ENCODE results near the gene TMEM150A.

DNA sequence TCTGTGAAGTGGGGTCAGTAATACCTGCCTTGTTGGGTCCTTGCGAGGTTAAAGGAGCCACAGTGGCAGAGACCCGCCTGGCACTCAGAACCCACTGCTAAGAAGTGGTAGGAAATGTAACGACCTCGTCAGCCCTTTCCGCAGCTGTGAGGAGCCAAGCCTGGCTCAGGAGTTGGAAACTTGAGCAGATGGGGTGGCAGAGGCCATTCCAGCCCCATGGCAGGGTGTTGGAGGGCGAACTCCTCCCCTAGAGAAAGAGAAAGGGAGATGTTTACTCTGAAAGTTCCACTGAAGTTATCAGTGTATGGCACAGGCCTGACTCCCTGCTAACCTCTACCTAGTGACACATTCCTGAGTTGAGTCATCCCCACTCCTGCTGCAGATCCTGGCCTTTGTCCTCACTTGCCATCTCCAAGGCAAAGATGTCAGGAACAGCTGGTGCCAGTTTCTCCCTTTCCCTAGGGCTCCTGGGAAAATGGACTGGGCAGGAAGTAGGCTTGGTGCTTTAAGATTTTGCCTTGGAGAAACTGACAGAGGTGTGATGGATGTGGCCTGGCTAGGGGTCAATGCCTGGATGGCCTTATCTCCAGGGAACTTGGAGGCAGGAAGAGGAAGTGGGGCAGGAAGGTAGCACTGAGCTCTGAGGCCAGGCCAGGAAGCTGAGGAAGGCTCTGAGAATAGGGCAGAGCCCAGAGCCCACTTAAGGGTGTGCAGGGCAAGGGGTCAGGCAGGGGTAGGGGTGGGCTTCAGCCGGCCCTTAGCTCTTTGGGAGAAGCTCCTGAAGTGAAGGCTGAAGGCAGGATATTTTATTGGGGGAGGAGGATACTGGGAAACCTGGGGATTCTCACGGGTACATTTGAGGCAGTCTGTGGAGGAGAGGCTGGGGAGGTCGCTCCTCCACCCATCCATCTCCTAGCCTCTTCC, 17.4 kb downstream of the TMEM150A start:
- TF ChIP-seq, protein P1, sequence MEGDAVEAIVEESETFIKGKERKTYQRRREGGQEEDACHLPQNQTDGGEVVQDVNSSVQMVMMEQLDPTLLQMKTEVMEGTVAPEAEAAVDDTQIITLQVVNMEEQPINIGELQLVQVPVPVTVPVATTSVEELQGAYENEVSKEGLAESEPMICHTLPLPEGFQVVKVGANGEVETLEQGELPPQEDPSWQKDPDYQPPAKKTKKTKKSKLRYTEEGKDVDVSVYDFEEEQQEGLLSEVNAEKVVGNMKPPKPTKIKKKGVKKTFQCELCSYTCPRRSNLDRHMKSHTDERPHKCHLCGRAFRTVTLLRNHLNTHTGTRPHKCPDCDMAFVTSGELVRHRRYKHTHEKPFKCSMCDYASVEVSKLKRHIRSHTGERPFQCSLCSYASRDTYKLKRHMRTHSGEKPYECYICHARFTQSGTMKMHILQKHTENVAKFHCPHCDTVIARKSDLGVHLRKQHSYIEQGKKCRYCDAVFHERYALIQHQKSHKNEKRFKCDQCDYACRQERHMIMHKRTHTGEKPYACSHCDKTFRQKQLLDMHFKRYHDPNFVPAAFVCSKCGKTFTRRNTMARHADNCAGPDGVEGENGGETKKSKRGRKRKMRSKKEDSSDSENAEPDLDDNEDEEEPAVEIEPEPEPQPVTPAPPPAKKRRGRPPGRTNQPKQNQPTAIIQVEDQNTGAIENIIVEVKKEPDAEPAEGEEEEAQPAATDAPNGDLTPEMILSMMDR (IDR thresholded peaks at IDR 0.05; ENCODE audit: poor library complexity, severe bottlenecking) = no peak
- no peak for TF ChIP-seq EZH2 (IDR thresholded peaks at IDR 0.05; ENCODE audit: borderline replicate concordance, insufficient read depth, low read length, poor library complexity, severe bottlenecking)
- no peak for TF ChIP-seq POLR2AphosphoS5 (IDR thresholded peaks at IDR 0.05)
- TF ChIP-seq, protein P2, sequence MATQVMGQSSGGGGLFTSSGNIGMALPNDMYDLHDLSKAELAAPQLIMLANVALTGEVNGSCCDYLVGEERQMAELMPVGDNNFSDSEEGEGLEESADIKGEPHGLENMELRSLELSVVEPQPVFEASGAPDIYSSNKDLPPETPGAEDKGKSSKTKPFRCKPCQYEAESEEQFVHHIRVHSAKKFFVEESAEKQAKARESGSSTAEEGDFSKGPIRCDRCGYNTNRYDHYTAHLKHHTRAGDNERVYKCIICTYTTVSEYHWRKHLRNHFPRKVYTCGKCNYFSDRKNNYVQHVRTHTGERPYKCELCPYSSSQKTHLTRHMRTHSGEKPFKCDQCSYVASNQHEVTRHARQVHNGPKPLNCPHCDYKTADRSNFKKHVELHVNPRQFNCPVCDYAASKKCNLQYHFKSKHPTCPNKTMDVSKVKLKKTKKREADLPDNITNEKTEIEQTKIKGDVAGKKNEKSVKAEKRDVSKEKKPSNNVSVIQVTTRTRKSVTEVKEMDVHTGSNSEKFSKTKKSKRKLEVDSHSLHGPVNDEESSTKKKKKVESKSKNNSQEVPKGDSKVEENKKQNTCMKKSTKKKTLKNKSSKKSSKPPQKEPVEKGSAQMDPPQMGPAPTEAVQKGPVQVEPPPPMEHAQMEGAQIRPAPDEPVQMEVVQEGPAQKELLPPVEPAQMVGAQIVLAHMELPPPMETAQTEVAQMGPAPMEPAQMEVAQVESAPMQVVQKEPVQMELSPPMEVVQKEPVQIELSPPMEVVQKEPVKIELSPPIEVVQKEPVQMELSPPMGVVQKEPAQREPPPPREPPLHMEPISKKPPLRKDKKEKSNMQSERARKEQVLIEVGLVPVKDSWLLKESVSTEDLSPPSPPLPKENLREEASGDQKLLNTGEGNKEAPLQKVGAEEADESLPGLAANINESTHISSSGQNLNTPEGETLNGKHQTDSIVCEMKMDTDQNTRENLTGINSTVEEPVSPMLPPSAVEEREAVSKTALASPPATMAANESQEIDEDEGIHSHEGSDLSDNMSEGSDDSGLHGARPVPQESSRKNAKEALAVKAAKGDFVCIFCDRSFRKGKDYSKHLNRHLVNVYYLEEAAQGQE (IDR thresholded peaks at IDR 0.05; ENCODE audit: borderline replicate concordance) = no peak
- TF ChIP-seq TAF1 (IDR thresholded peaks at IDR 0.05; ENCODE audit: low read depth) = no peak
- no peak for TF ChIP-seq SMC3 (conservative IDR thresholded peaks at IDR 0.05; ENCODE audit: poor library complexity)
- no peak for TF ChIP-seq MXI1 (conservative IDR thresholded peaks at IDR 0.05; ENCODE audit: poor library complexity, severe bottlenecking)
